Left forelimb (tissue), 1 donor: ENCODE data around the gene TMEM222.
A peak's percentile ranks its signal among the peaks of the same experiment; 100 is the strongest.

Experiments used
- DNase-seq: peaks from one replicate; pipeline ENCODE4 v3.0.0-alpha.2; 2018; ENCODE audit warnings: low spot score

Gene TMEM222

GRCh38 chr1:27342391-27342777 lies 20.4 kb downstream of the TMEM222 start:
- DNase-seq = no peak

GRCh38 chr1:27342778-27343638 lies 21.0 kb downstream of the TMEM222 start:
- DNase-seq = no peak

- DNase-seq = no peak
Observed at GRCh38 chr1:27343639-27344025, 21.7 kb downstream of the TMEM222 start.

- DNase-seq = no peak
Observed at GRCh38 chr1:27345272-27345671, 23.3 kb downstream of the TMEM222 start.

- DNase-seq = no peak
Observed at GRCh38 chr1:27346357-27346756, 24.4 kb downstream of the TMEM222 start.

GRCh38 chr1:27346991-27347624 lies 25.1 kb downstream of the TMEM222 start:
- DNase-seq = no peak

DNA sequence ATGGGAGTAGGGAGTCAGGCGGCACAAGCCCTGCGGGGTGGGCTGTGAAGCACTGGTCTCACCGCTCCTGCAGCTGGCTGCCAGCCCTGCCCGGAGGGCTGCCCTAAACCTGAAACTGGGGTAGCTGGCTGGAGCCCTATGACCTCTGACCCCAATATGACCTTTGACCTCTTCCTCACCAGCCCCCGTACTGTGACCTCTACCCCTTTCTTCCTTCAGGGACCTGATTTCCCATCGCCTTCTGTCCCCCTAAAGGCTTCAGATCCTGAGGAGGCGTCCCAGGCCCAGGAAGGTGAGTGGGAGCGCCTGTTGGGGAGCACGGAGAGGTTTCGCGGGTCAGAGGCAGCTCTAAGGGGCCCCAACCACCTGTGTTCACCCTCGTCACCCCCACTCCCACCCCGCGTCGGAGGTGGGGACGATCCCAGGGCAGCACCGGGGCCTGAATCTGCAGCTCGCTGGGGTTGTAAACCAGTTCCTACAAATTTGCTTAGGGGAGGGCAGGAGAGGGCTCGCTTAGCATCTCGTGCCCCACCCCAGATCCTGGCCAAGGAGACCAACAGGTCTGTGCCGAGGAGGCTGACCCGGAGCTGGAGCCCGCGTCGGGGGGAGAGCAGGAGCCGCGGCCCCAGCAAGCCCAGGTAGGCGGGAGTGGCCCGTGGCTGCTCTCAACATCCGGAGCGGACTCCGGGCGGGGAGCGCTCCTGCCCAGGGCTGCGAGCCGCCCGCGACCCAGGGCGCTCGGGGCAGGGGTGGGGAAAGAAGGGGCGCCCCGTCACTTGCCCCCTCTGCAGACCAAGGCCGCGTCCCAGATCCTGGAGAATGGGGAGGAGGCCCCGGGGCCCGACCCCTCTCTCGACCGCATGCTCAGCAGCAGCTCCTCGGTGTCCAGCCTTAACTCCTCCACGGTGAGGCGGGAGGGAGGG lies 27.2 kb downstream of the TMEM222 start:
- no peak for DNase-seq

GRCh38 chr1:27349784-27350662 lies 28.1 kb downstream of the TMEM222 start:
- DNase-seq = no peak

DNA sequence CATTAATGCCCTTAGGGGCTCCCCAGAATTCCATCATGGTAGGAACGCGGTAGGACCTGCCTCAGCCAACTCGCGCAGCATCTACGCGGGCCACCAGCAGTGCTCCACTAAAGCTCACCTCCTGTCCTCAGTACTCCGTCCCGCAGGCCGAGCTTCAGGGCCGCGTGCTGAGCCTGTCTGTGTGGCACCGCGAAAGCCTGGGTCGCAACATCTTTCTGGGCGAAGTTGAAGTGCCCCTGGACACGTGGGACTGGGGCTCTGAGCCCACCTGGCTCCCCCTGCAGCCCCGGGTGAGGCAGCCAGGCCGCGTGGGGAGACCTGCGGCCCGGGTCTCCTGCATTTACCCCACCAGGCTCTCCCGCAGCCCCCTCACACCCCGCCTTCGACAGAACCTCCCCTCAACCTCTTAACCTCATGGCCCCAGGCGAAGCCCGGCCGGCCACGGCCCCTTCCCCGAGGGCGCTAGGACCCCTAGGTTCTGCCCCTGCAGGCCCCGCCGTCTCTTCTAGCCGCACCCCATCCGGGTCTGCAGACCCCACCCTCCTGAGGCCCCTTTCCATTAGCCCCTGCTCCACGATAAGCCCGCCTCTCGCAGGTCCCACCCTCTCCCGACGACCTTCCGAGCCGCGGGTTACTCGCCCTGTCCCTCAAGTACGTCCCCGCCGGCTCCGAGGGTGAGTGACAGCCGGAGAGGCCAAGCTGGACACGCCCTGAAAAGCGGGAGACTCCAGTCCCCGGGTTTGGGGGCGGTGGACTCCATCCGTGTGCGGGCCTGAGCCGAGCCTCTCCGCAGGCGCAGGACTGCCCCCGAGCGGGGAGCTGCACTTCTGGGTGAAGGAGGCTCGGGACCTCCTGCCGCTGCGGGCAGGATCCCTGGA lies 28.9 kb downstream of the TMEM222 start:
- no peak for DNase-seq

DNA sequence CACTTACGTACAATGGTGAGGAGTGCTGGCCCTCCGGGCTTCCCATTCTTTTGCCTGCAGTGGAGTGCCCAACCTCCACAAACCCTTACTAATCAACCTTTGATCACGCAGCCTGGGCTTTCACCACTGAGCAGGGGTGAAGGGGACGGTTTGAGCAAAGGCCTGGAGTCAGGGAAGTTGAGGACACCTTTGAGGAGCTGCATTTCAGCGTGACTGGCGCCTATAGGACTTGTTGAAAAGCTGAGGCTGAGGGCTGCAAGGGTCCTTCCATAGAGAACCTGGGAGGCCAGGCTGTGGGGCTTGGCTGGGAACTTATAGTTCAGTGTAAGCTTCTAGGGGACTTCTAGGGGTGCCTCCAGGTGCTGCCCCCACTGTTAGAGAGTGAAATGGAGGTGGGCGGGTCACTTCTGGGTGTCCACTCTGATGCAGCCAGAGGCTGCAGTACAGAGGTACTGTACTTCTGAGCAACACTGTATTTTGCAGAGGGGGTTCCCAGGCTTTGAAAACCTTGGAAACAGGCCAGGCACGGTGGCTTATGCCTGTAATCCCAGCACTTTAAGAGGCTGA lies 29.7 kb downstream of the TMEM222 start:
- no peak for DNase-seq

GRCh38 chr1:27353166-27353565 lies 31.2 kb downstream of the TMEM222 start:
- DNase-seq = no peak

GRCh38 chr1:27353629-27354028 lies 31.7 kb downstream of the TMEM222 start:
- no peak for DNase-seq

GRCh38 chr1:27355683-27356082 lies 33.7 kb downstream of the TMEM222 start:
- DNase-seq = no peak

GRCh38 chr1:27356277-27356618 lies 34.3 kb downstream of the TMEM222 start:
- no peak for DNase-seq

DNA sequence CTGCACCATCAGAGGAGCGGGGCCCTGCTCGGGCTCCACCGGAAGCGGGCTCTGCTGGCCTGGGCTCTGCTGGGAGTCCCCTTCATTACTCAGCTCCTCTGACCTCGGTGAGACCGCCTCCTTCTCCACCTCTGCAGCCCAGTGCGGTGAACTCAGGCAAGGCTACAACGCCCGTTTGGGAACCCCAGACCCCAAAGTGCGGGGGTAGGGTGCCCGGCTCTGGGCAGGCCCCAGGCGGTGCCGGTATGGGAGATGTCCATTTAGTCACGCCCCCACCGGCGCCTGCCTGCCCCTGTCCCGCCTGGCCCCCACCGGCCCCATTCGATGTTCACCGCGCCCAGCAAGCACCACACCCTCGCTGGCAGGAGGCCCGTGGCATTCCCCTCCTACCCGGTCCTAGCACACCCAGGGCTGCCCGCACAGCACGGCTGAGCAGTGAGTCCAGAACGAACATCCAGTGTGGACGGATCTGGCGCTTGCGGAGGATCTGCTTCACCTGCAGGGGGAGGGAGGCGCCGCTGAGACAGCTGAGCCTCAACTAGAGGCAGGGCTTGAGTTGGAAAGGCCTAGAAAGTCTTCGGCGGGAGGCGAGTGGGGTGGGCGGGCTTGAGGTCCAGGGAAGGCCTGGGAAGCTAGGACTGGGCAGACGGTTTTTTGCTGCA lies 34.8 kb downstream of the TMEM222 start:
- DNase-seq = no peak

DNA sequence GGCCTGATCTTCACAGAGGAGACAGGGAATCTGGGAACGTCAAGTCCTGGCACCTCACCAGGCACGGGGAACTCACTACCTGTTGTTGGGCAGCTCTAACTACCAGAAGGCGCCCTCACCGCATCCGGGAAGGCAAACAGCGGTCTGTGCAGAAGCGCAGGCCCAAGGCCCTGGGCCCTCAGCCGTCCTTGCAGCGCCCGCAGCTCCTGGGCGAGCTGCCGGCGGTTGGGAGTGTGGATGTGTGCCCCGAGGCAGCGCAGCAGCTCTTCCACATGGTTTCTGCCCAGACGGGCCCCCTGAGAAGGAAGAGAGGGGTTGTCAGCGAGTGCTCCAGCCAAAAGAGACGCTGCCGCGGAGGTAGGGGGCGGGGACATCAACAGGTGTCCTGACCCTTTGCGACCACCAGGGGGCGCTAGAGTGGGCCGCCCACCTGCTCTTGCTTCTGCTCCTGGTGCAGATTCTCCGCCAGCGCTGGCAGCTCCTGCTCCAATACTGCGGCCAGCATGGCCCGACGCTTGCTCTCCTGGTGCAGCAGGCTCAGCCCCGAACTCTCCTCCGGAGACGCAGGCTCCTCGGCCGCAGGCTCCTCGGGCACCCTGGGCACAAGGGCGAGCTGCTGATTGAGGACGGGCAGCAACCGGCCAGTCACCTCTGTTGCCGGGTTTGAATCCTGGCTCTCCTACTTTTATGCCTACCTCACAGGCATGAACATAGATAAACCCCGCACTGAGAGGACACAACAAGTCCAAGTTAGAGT lies 35.5 kb downstream of the TMEM222 start:
- peak; percentile 88 for DNase-seq

GRCh38 chr1:27358038-27358927 lies 36.3 kb downstream of the TMEM222 start:
- DNase-seq = no peak

- DNase-seq = no peak
Observed at GRCh38 chr1:27358928-27359313, 37.0 kb downstream of the TMEM222 start.
